NOMO-1 treated with DMSO at 0.1 percent for 48 hours (cell line): ENCODE data around the gene DEFB123.
A peak's percentile ranks its signal among the peaks of the same experiment; 100 is the strongest.

Experiments used
- DNase-seq: peaks from one replicate; lab custom pipeline; 2025; ENCODE audit not compliant: unreplicated experiment; lab: John Stamatoyannopoulos, UW

Gene DEFB123

GRCh38 chr20:31473331-31474096, 33.1 kb downstream of the DEFB123 start:
- DNase-seq: no peak

- DNase-seq: peak; percentile 38
Observed at GRCh38 chr20:31474097-31474436, 33.6 kb downstream of the DEFB123 start.

- no peak for DNase-seq
Observed at GRCh38 chr20:31474758-31475427, 34.5 kb downstream of the DEFB123 start, which contains the start of the genes DEFB124 and REM1. Gene DEFB124, minus strand, starts transcription at chr20:31475127. Its CDS starts 2,114 bp downstream, at chr20:31473013. Gene REM1, plus strand, starts transcription at chr20:31475288. Its CDS starts 1,158 bp downstream, at chr20:31476446.

- no peak for DNase-seq
Observed at GRCh38 chr20:31475472-31476293, 35.3 kb downstream of the DEFB123 start.

GRCh38 chr20:31476294-31476585, 35.8 kb downstream of the DEFB123 start:
- DNase-seq: no peak

GRCh38 chr20:31476643-31477215, 36.3 kb downstream of the DEFB123 start:
- DNase-seq: no peak

- DNase-seq: no peak
Observed at GRCh38 chr20:31484001-31484400, 43.6 kb downstream of the DEFB123 start.

- no peak for DNase-seq
Observed at GRCh38 chr20:31485450-31486339, 45.3 kb downstream of the DEFB123 start.

GRCh38 chr20:31488115-31488514, 47.7 kb downstream of the DEFB123 start:
- no peak for DNase-seq

- DNase-seq: no peak
Observed at GRCh38 chr20:31489152-31489551, 48.7 kb downstream of the DEFB123 start.

GRCh38 chr20:31490752-31491151, 50.3 kb downstream of the DEFB123 start:
- DNase-seq: no peak

- DNase-seq: no peak
Observed at GRCh38 chr20:31494131-31494530, 53.7 kb downstream of the DEFB123 start.

- no peak for DNase-seq
Observed at GRCh38 chr20:31496761-31497295, 56.4 kb downstream of the DEFB123 start.

- no peak for DNase-seq
Observed at GRCh38 chr20:31497838-31498540, 57.6 kb downstream of the DEFB123 start.
